BLaER1 (cell line): Measurements from ENCODE around the gene HADH.
A peak's percentile ranks its signal among the peaks of the same experiment; 100 is the strongest.

Experiments used
- H3K27ac ChIP-seq: shearing (Covaris generic); formaldehyde crosslinking; 2 replicates; pipeline ENCODE4 v1.8.1; 2022
- H3K27me3 ChIP-seq: shearing (Covaris generic); formaldehyde crosslinking; 2 replicates; pipeline ENCODE4 v1.8.1; 2022
- H3K36me3 ChIP-seq: shearing (Covaris generic); formaldehyde crosslinking; 2 replicates; pipeline ENCODE4 v1.8.1; 2022
- H3K4me1 ChIP-seq: shearing (Covaris generic); formaldehyde crosslinking; 2 replicates; pipeline ENCODE4 v1.8.1; 2022
- H3K4me2 ChIP-seq: shearing (Covaris generic); formaldehyde crosslinking; 2 replicates; pipeline ENCODE4 v1.8.1; 2022
- H3K4me3 ChIP-seq: shearing (Covaris generic); formaldehyde crosslinking; 2 replicates; pipeline ENCODE4 v1.8.1; 2022
- H3K9ac ChIP-seq: shearing (Covaris generic); formaldehyde crosslinking; 2 replicates; pipeline ENCODE4 v1.8.1; 2022
- H3K9me3 ChIP-seq: shearing (Covaris generic); formaldehyde crosslinking; 2 replicates; pipeline ENCODE4 v1.8.1; 2022
- H4K20me1 ChIP-seq: shearing (Covaris generic); formaldehyde crosslinking; 2 replicates; pipeline ENCODE4 v1.8.1; 2022
- Cebpa-rat ChIP-seq: shearing (Covaris generic); IDR thresholded peaks from 2 replicates; pipeline ENCODE4 v1.8.1; 2022

HADH gene

GRCh38 chr4:107972605-107973004 lies 17.1 kb upstream of the HADH start:
- no peak for TF ChIP-seq Cebpa-rat

GRCh38 chr4:107974523-107974922 lies 15.2 kb upstream of the HADH start:
- no peak for TF ChIP-seq Cebpa-rat
- peaks cover 8% of the 10 kb centered on the region for H3K4me1 ChIP-seq
- no peak overlapping the region for H3K4me2 ChIP-seq
- H3K36me3 ChIP-seq, result no peaks in the 10 kb centered on the region
- no peaks in the 10 kb centered on the region for H3K27me3 ChIP-seq
- H3K4me3 ChIP-seq, result no peak overlapping the region
- peaks cover 3% of the 10 kb centered on the region for H3K9me3 ChIP-seq
- H3K27ac ChIP-seq, result no peak overlapping the region
- no peak overlapping the region for H3K9ac ChIP-seq
- H4K20me1 ChIP-seq, result no peaks in the 10 kb centered on the region

More at GRCh38 chr4:107972605-107973004, 17.1 kb upstream of the HADH start:
- Histone ChIP-seq H3K36me3 (no peaks in the 10 kb centered on the region), H4K20me1 (no peaks in the 10 kb centered on the region), H3K27me3 (no peaks in the 10 kb centered on the region), H3K4me2 (no peak overlapping the region), H3K4me3 (no peak overlapping the region), H3K9ac (no peak overlapping the region), H3K4me1 (peaks cover 8% of the 10 kb centered on the region), H3K27ac (no peak overlapping the region), H3K9me3 (peaks cover 3% of the 10 kb centered on the region; the same call in 1 of the 2 replicates)

GRCh38 chr4:107977482-107977881 lies 12.2 kb upstream of the HADH start:
- H3K9me3 ChIP-seq, result peaks cover 21% of the 10 kb centered on the region
- H4K20me1 ChIP-seq, result no peaks in the 10 kb centered on the region
- no peak overlapping the region for H3K27ac ChIP-seq
- no peaks in the 10 kb centered on the region for H3K27me3 ChIP-seq
- no peaks in the 10 kb centered on the region for H3K4me1 ChIP-seq
- no peak overlapping the region for H3K9ac ChIP-seq
- H3K4me3 ChIP-seq, result no peak overlapping the region
- no peaks in the 10 kb centered on the region for H3K36me3 ChIP-seq
- no peak for TF ChIP-seq Cebpa-rat
- H3K4me2 ChIP-seq, result no peak overlapping the region

- H3K27ac ChIP-seq, result no peak overlapping the region
Measured at GRCh38 chr4:107977966-107978705, 11.6 kb upstream of the HADH start.

GRCh38 chr4:107978716-107979451 lies 10.8 kb upstream of the HADH start:
- no peak overlapping the region for H3K4me2 ChIP-seq
- H3K4me1 ChIP-seq, result no peaks in the 10 kb centered on the region
- no peaks in the 10 kb centered on the region for H4K20me1 ChIP-seq
- no peak overlapping the region for H3K27ac ChIP-seq
- no peaks in the 10 kb centered on the region for H3K36me3 ChIP-seq
- H3K9ac ChIP-seq, result no peak overlapping the region
- peaks cover 21% of the 10 kb centered on the region for H3K9me3 ChIP-seq
- H3K27me3 ChIP-seq, result no peaks in the 10 kb centered on the region
- H3K4me3 ChIP-seq, result no peak overlapping the region
- no peak for TF ChIP-seq Cebpa-rat

More at GRCh38 chr4:107977966-107978705, 11.6 kb upstream of the HADH start:
- Histone ChIP-seq H3K36me3 (no peaks in the 10 kb centered on the region), H3K9me3 (peaks cover 21% of the 10 kb centered on the region), H4K20me1 (no peaks in the 10 kb centered on the region), H3K4me1 (no peaks in the 10 kb centered on the region), H3K4me3 (no peak overlapping the region), H3K9ac (no peak overlapping the region), H3K27me3 (no peaks in the 10 kb centered on the region), H3K4me2 (no peak overlapping the region)
- no peak for TF ChIP-seq Cebpa-rat

- Histone ChIP-seq H3K36me3 (no peaks in the 10 kb centered on the region), H3K9me3 (no peaks in the 10 kb centered on the region), H3K27ac (no peak overlapping the region), H3K9ac (no peak overlapping the region), H3K4me3 (no peak overlapping the region), H4K20me1 (peaks cover 27% of the 10 kb centered on the region), H3K27me3 (no peaks in the 10 kb centered on the region), H3K4me1 (peaks cover 34% of the 10 kb centered on the region), H3K4me2 (0 out of 2 replicates have a peak overlapping the region, but pooled peaks have one; percentile 88)
- no peak for TF ChIP-seq Cebpa-rat
Measured at GRCh38 chr4:107987916-107988762, 1.6 kb upstream of the HADH start.

GRCh38 chr4:107988763-107989035 lies 990 bp upstream of the HADH start:
- peak overlapping the region; percentile 88 for H3K4me2 ChIP-seq
- TF ChIP-seq Cebpa-rat, result no peak
- H3K4me3 ChIP-seq, result no peak overlapping the region
- no peak overlapping the region for H3K27ac ChIP-seq
- H3K9me3 ChIP-seq, result no peaks in the 10 kb centered on the region
- H3K9ac ChIP-seq, result no peak overlapping the region
- no peaks in the 10 kb centered on the region for H3K27me3 ChIP-seq
- peaks cover 32% of the 10 kb centered on the region for H4K20me1 ChIP-seq
- H3K36me3 ChIP-seq, result no peaks in the 10 kb centered on the region
- H3K4me1 ChIP-seq, result peaks cover 40% of the 10 kb centered on the region

- no peak for TF ChIP-seq Cebpa-rat
- H3K9me3 ChIP-seq, result no peaks in the 10 kb centered on the region
- H3K9ac ChIP-seq, result peak overlapping the region; percentile 90
- H3K4me2 ChIP-seq, result peak overlapping the region; percentile 88
- no peaks in the 10 kb centered on the region for H3K27me3 ChIP-seq
- peaks cover 37% of the 10 kb centered on the region for H4K20me1 ChIP-seq
- H3K27ac ChIP-seq, result no peak overlapping the region
- no peaks in the 10 kb centered on the region for H3K36me3 ChIP-seq
- peaks cover 44% of the 10 kb centered on the region for H3K4me1 ChIP-seq
- H3K4me3 ChIP-seq, result peak overlapping the region; percentile 86
Measured at GRCh38 chr4:107989162-107989536, 540 bp upstream of the HADH start.

- Histone ChIP-seq H3K9me3 (no peaks in the 10 kb centered on the region), H3K4me3 (no peak overlapping the region), H3K4me1 (peaks cover 73% of the 10 kb centered on the region), H3K27ac (no peak overlapping the region), H3K27me3 (no peaks in the 10 kb centered on the region), H3K4me2 (peak overlapping the region; percentile 88), H4K20me1 (peaks cover 62% of the 10 kb centered on the region), H3K9ac (no peak overlapping the region), H3K36me3 (peaks cover 26% of the 10 kb centered on the region)
- no peak for TF ChIP-seq Cebpa-rat
Measured at GRCh38 chr4:107991945-107992630, 2.4 kb downstream of the HADH start.
